GM19468 (cell line): ENCODE results near the gene ZNF81.
A peak's percentile ranks its signal among the peaks of the same experiment; 100 is the strongest.
"Not testable (repeated sequence)": the region's sequence is repeated elsewhere in the genome, so short reads cannot be mapped to it uniquely, and the experiment has no call there.

ENCODE experiments used
- ATAC-seq: cut with Tn5 transposase; IDR thresholded peaks from one replicate; pipeline ENCODE4 v1.9.1; 2021; ENCODE audit warnings: mild to moderate bottlenecking, moderate library complexity, moderate number of reproducible peaks; ENCODE audit not compliant: unreplicated experiment; ENCODE audit errors: extremely low read depth

ZNF81 gene

GRCh38 chrX:47836164-47837072 is at the start of gene ZNF81:
ZNF81 (plus strand) TSS chrX:47836902; CDS start chrX:47846268, 9,366 bp downstream.
- ATAC-seq: peak; percentile 91

GRCh38 chrX:47796433-47796906 is 40.2 kb upstream of the ZNF81 start:
- ATAC-seq: no peak

- ATAC-seq: no peak
These were observed 39.6 kb upstream of the ZNF81 start for GRCh38 chrX:47797084-47797483.

- ATAC-seq: no peak
These were observed 37.8 kb upstream of the ZNF81 start for GRCh38 chrX:47798861-47799260.

- ATAC-seq: no peak
These were observed 34.1 kb upstream of the ZNF81 start for GRCh38 chrX:47802589-47802988.

GRCh38 chrX:47803103-47803502 is 33.6 kb upstream of the ZNF81 start:
- not testable (repeated sequence) for ATAC-seq

- no peak for ATAC-seq
These were observed 32.4 kb upstream of the ZNF81 start for GRCh38 chrX:47804315-47804714.

GRCh38 chrX:47805844-47806243 is 30.9 kb upstream of the ZNF81 start:
- ATAC-seq: not testable (repeated sequence)

GRCh38 chrX:47806415-47807271 is 30.1 kb upstream of the ZNF81 start:
- not testable (repeated sequence) for ATAC-seq

GRCh38 chrX:47807272-47807538 is 29.5 kb upstream of the ZNF81 start:
- ATAC-seq: not testable (repeated sequence)

- no peak for ATAC-seq
These were observed 29.2 kb upstream of the ZNF81 start for GRCh38 chrX:47807548-47807947.

GRCh38 chrX:47808904-47809788 is 27.6 kb upstream of the ZNF81 start:
- no peak for ATAC-seq

- no peak for ATAC-seq
These were observed 21.9 kb upstream of the ZNF81 start for GRCh38 chrX:47814851-47815250.

GRCh38 chrX:47815901-47816845 is 20.5 kb upstream of the ZNF81 start:
- ATAC-seq: no peak

- no peak for ATAC-seq
These were observed 19.3 kb upstream of the ZNF81 start for GRCh38 chrX:47817421-47817820.

GRCh38 chrX:47817897-47818296 is 18.8 kb upstream of the ZNF81 start:
- no peak for ATAC-seq

- ATAC-seq: no peak
These were observed 7.7 kb upstream of the ZNF81 start for GRCh38 chrX:47828984-47829383.

GRCh38 chrX:47831788-47832187 is 4.9 kb upstream of the ZNF81 start:
- ATAC-seq: no peak

GRCh38 chrX:47838361-47838760 is 1.7 kb downstream of the ZNF81 start:
- ATAC-seq: no peak
